Tibial nerve (tissue), 4 donors: ENCODE data around the gene TMPRSS12. TPM values are rescaled to one million over a fixed set of nuclear protein-coding genes. Genes with fewer than 3 reads are reported as not detected.
"Not testable (repeated sequence)": the region's sequence is repeated elsewhere in the genome, so short reads cannot be mapped to it uniquely, and the experiment has no call there.

Experiments
- DNase-seq, 2 donors: peaks; one replicate each; pipeline ENCODE4 v3.0.0-alpha.2; 2019; ENCODE audit warnings: low spot score in 2 of 2
- H3K27ac ChIP-seq, 4 donors: fragments of 200-600 bp; sonication (generic) in 3 of 4; one replicate each; pipeline ENCODE4 v1.5.1; 2017 to 2019; ENCODE audit warnings: mild to moderate bottlenecking in 1 of 4
- H3K27me3 ChIP-seq, 2 donors: fragments of 200-600 bp; sonication (generic) in 1 of 2; one replicate each; pipeline versions ENCODE4 v1.5.1 to v1.6.0; 2017 to 2019
- H3K36me3 ChIP-seq, 3 donors: fragments of 200-600 bp; sonication (generic); one replicate each; pipeline ENCODE4 v1.5.1; 2018 to 2019
- H3K4me1 ChIP-seq, 4 donors: fragments of 200-600 bp; sonication (generic) in 3 of 4; one replicate each; pipeline ENCODE4 v1.5.1; 2017 to 2019
- H3K4me3 ChIP-seq, 4 donors: fragments of 200-600 bp; sonication (generic) in 3 of 4; one replicate each; pipeline ENCODE4 v1.5.1; 2017 to 2019; ENCODE audit warnings: mild to moderate bottlenecking in 1 of 4, moderate library complexity in 1 of 4
- H3K9me3 ChIP-seq, 4 donors: fragments of 200-600 bp; sonication (generic) in 3 of 4; one replicate each; pipeline ENCODE4 v1.5.1; 2017 to 2019
- EP300 ChIP-seq, 2 donors: sonication (generic); formaldehyde crosslinking; IDR thresholded peaks; one replicate each; pipeline ENCODE4 v1.6.1; 2017; ENCODE audit warnings: antibody characterized with exemption in 2 of 2, mild to moderate bottlenecking in 1 of 2
- POLR2A ChIP-seq, 2 donors: fragments of 450-650 bp; IDR thresholded peaks; one replicate each; pipeline ENCODE4 v1.6.1; 2017; ENCODE audit warnings: antibody characterized with exemption in 2 of 2, mild to moderate bottlenecking in 2 of 2, moderate library complexity in 2 of 2
- WGBS, 2 donors: methylation state at CpG; one replicate each; pipeline ENCODE4 v1.1.5; 2018; 5-methylcytosine and 5-hydroxymethylcytosine counted together
- total RNA-seq, 4 donors: library from RNA; depleted of rRNA; stranded (reverse); fragments of >200 nt; gene quantifications; one replicate each; pipeline ENCODE4 v1.1.0, GENCODE V29; 2016
- TF ChIP-seq, protein P1 (sequence below), 5 experiments: fragments of 200-600 bp in 3 of 5; fragments of 450-650 bp in 2 of 5; sonication (generic) in 3 of 5; IDR thresholded peaks; one replicate each; pipeline ENCODE4 v1.5.1; 2016 to 2019; ENCODE audit warnings: antibody characterized with exemption in 5 of 5, mild to moderate bottlenecking in 3 of 5, moderate library complexity in 2 of 5

TMPRSS12 gene, protein sequence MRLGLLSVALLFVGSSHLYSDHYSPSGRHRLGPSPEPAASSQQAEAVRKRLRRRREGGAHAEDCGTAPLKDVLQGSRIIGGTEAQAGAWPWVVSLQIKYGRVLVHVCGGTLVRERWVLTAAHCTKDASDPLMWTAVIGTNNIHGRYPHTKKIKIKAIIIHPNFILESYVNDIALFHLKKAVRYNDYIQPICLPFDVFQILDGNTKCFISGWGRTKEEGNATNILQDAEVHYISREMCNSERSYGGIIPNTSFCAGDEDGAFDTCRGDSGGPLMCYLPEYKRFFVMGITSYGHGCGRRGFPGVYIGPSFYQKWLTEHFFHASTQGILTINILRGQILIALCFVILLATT
- total RNA-seq = not detected

DNA sequence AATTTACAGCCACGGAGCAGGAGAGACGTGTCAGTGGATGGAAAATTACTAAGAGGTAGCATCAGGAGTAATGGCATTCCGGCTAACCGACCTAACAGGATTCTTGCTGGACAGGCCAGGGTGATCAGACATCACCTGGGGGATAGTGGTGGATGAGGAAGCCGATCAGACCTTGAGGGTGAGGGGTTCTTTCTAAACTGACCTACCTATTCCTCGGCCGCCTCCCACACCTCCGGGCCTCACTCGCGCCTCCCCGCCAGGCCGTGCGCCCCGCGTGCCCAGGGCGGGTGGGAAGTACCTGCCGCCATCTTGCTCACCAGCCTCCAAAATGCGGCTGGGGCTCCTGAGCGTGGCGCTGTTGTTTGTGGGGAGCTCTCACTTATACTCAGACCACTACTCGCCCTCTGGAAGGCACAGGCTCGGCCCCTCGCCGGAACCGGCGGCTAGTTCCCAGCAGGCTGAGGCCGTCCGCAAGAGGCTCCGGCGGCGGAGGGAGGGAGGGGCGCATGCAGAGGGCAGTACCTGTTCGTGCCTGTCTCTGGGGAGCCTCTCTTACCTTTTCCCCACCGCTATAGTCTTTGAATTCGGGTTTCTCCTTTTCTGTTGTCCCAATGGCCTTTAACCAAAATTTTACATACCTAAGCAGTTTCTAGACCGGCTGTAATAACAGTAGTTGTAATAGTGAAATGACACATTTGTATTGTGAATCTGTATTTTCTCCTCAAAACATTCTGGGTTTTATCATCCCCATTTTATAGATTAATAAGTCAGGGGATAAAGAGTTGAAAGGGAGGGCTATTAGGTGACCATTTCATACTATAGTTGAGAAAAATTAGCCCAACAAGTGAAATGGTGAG, at the start of gene TMPRSS12:
Gene TMPRSS12 (plus strand): TSS at position 290 of the 857 bp plus-strand sequence. CDS start 39 bp downstream, at position 329.
- Histone ChIP-seq H3K27ac (no peak within 1 kb of the TSS), H3K36me3 (no peaks in the 10 kb centered on the region), H3K4me3 (peak within 1 kb of the TSS in 2 of 4 donors; percentile 20 to 27), H3K4me1 (peaks cover 0 to 7% (median 0%) of the 10 kb centered on the region in 4 donors), H3K27me3 (peaks cover 0 to 4% of the 10 kb centered on the region in 2 donors), H3K9me3 (peaks cover 0 to 13% (median 0%) of the 10 kb centered on the region in 4 donors)
- no peak for TF ChIP-seq EP300 (IDR thresholded peaks at IDR 0.05)
- TF ChIP-seq POLR2A (IDR thresholded peaks at IDR 0.05) = no peak
- TF ChIP-seq, protein P1, sequence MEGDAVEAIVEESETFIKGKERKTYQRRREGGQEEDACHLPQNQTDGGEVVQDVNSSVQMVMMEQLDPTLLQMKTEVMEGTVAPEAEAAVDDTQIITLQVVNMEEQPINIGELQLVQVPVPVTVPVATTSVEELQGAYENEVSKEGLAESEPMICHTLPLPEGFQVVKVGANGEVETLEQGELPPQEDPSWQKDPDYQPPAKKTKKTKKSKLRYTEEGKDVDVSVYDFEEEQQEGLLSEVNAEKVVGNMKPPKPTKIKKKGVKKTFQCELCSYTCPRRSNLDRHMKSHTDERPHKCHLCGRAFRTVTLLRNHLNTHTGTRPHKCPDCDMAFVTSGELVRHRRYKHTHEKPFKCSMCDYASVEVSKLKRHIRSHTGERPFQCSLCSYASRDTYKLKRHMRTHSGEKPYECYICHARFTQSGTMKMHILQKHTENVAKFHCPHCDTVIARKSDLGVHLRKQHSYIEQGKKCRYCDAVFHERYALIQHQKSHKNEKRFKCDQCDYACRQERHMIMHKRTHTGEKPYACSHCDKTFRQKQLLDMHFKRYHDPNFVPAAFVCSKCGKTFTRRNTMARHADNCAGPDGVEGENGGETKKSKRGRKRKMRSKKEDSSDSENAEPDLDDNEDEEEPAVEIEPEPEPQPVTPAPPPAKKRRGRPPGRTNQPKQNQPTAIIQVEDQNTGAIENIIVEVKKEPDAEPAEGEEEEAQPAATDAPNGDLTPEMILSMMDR (IDR thresholded peaks at IDR 0.05) = no peak
- no peak for DNase-seq
- 40 to 43% methylated on average over 36 of the region's 36 CpGs for WGBS, 2 donors

DNA sequence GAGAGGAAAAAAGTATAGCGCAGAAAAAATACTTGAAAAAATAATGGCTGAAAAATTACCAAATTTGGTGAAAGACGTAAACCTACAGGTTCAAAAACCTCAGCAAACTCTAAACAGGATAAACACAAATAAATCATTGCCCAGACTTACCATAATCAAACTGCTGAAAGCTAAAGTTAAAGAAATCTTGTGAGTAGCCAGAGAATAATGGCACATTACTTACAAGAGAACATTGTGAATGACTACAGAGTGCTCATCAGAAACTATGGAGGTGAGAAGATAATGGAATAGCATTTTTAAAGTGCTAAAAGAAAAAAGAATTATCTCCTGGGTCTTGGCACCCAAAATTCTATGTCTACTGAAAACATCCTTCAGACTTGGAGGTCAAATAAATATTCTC, 42.8 kb upstream of the TMPRSS12 start:
- H3K36me3 ChIP-seq = peaks cover 0 to 76% (median 16%) of the 10 kb centered on the region in 3 donors
- TF ChIP-seq POLR2A (IDR thresholded peaks at IDR 0.05) (no peak), EP300 (IDR thresholded peaks at IDR 0.05) (no peak)
- TF ChIP-seq, protein P1 (IDR thresholded peaks at IDR 0.05) = no peak
- DNase-seq = no peak

DNA sequence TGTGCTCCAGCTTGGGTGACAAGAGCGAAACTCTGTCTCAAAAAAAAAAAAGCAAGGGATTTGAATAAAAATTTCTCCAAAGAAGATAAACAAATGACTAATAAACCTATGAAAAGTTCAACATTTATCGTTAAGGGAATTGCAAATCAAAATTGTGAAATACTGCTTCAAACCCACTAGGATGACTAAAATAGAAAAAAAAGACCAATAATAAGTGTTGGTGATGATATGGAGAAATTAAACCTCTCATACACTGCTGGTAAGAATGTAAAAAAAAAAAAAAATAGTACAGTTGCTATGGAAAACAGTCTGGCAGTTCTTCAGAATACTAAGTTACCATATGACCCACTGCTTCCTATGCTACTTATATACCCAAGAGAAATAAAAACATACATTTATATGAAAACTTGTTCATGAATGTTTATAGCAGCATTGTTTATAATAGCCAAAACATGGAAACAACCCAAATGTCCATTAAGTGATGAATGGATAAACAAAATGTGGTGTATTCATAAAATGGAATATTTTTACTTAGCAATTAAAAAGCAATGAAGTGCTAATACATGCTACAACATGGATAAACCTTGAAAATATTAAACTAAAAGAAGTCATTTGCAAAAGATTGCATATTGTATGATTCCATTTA, 39.4 kb upstream of the TMPRSS12 start:
- DNase-seq = no peak
- 95% methylated on average over 2 of the region's 2 CpGs for WGBS, 2 donors
- TF ChIP-seq, protein P1 (IDR thresholded peaks at IDR 0.05) = no peak
- TF ChIP-seq POLR2A (IDR thresholded peaks at IDR 0.05) (no peak), EP300 (IDR thresholded peaks at IDR 0.05) (no peak)
- Histone ChIP-seq H3K27ac (no peak overlapping the region), H3K36me3 (peaks cover 0 to 61% (median 13%) of the 10 kb centered on the region in 3 donors), H3K4me1 (no peaks in the 10 kb centered on the region), H3K27me3 (no peaks in the 10 kb centered on the region), H3K4me3 (no peak overlapping the region), H3K9me3 (peaks cover 0 to 12% (median 6%) of the 10 kb centered on the region in 4 donors)

More for the DNA sequence above, 42.8 kb upstream of the TMPRSS12 start:
- H3K9me3 ChIP-seq = peaks cover 0 to 12% (median 6%) of the 10 kb centered on the region in 4 donors
- H3K27me3 ChIP-seq = no peaks in the 10 kb centered on the region
- no peaks in the 10 kb centered on the region for H3K4me1 ChIP-seq
- H3K4me3 ChIP-seq = no peak overlapping the region
- no peak overlapping the region for H3K27ac ChIP-seq
- 97% methylated on average over 2 of the region's 2 CpGs for WGBS, 2 donors

DNA sequence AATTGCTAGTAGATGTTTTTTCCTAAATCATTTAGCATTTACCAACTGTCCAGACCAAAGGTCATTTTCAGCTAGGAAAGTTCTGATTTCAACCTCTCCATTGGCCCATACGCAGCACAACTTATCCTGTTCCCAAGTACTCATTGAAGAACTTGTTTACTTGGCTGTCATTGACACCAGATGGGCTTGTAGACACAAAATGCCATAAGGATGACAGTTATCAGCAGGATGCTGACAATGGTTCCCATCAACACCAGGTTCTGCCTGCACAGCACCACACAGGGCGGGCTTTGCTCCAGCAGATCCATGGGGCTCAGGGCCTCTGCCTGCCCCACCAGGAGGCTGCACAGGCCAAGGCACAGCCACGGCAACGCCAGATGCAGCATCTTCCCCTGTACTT, 36.5 kb upstream of the TMPRSS12 start:
- Histone ChIP-seq H3K36me3 (peaks cover 0 to 61% (median 7%) of the 10 kb centered on the region in 3 donors), H3K27me3 (no peaks in the 10 kb centered on the region), H3K4me1 (no peaks in the 10 kb centered on the region), H3K27ac (no peak overlapping the region), H3K9me3 (no peaks in the 10 kb centered on the region), H3K4me3 (no peak overlapping the region)
- no peak for DNase-seq
- WGBS, 2 donors = 93 to 95% methylated on average over 4 of the region's 4 CpGs
- TF ChIP-seq EP300 (IDR thresholded peaks at IDR 0.05) = no peak
- TF ChIP-seq, protein P1 (IDR thresholded peaks at IDR 0.05) = no peak
- TF ChIP-seq POLR2A (IDR thresholded peaks at IDR 0.05) = no peak

DNA sequence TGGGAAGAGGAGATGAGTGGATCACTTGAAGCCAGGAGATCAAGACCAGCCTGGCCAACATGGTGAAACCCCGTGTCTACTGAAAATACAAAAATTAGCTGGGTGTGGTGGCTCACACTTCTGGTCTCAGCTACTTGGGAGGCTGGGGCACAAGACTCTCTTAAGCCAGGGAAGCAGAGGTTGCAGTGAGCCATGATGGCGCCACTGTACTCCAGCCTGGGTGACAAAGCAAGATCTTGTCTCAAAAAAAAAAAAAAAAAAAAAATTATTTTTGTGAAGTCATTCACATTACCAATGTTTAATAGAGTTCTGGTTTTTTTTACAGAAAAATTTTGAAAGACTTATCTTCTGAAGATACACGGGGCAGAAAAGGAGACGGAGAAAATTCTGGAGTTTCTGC, 33.6 kb upstream of the TMPRSS12 start:
- not testable (repeated sequence) for H3K27ac ChIP-seq, H3K9me3 ChIP-seq, H3K4me1 ChIP-seq, DNase-seq, H3K27me3 ChIP-seq, H3K4me3 ChIP-seq
- 94 to 96% methylated on average over 4 of the region's 4 CpGs for WGBS, 2 donors
- peaks cover 0 to 73% (median 7%) of the 10 kb centered on the region in 3 donors for H3K36me3 ChIP-seq

DNA sequence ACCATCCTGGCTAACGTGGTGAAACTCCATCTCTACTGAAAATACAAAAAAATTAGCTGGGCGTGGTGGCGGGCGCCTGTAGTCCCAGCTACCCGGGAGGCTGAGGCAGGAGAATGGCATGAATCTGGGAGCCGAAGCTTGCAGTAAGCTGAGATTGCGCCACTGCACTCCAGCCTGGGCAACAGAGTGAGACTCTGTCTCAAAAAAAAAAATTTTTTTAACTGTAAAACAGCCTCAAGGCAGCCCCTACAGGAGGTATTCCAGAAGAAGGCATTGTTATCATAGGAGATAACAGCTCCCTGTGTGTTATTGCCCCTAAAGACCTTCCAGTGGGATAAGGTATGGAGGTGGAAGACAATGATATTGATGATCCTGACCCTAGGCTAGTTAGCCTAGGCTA, 27.8 kb upstream of the TMPRSS12 start:
- H3K27me3 ChIP-seq, DNase-seq, H3K27ac ChIP-seq, H3K9me3 ChIP-seq, H3K4me3 ChIP-seq, H3K4me1 ChIP-seq: not testable (repeated sequence)
- H3K36me3 ChIP-seq = peaks cover 0 to 88% (median 16%) of the 10 kb centered on the region in 3 donors
- 89 to 96% methylated on average over 7 of the region's 7 CpGs for WGBS, 2 donors
